ENCODE results near the gene SNAPIN.
A peak's percentile ranks its signal among the peaks of the same experiment; 100 is the strongest.

Gene SNAPIN

DNA sequence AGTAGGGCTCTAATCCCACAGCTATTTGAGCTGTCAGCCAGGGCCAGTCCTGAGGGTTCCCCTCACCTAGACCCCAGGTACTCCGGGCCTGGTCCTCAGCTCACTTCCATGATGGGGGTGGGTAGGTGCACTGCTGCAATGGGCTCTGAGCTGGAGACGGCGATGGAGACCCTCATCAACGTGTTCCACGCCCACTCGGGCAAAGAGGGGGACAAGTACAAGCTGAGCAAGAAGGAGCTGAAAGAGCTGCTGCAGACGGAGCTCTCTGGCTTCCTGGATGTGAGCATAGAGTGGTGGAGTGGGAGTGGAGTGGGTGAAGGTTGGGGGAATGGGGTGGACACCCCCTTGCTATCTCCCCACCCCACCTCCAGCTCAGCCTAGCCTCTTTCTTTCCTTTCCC lies 28.1 kb upstream of the SNAPIN start:
- H3K4me3 ChIP-seq (replicated peaks; ENCODE audit: low read depth, low read length), result no peak overlapping the region
- DNase-seq (ENCODE audit: low read depth), result no peak
- TF ChIP-seq, protein P1, sequence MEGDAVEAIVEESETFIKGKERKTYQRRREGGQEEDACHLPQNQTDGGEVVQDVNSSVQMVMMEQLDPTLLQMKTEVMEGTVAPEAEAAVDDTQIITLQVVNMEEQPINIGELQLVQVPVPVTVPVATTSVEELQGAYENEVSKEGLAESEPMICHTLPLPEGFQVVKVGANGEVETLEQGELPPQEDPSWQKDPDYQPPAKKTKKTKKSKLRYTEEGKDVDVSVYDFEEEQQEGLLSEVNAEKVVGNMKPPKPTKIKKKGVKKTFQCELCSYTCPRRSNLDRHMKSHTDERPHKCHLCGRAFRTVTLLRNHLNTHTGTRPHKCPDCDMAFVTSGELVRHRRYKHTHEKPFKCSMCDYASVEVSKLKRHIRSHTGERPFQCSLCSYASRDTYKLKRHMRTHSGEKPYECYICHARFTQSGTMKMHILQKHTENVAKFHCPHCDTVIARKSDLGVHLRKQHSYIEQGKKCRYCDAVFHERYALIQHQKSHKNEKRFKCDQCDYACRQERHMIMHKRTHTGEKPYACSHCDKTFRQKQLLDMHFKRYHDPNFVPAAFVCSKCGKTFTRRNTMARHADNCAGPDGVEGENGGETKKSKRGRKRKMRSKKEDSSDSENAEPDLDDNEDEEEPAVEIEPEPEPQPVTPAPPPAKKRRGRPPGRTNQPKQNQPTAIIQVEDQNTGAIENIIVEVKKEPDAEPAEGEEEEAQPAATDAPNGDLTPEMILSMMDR (IDR thresholded peaks at IDR 0.05; ENCODE audit: low read length, missing control alignments), result no peak

- TF ChIP-seq, protein P1 (IDR thresholded peaks at IDR 0.05; ENCODE audit: low read length, missing control alignments), result no peak
- DNase-seq (ENCODE audit: low read depth), result no peak
Measured at GRCh38 chr1:153631047-153632022, 27.2 kb upstream of the SNAPIN start.

GRCh38 chr1:153633161-153633753 lies 25.2 kb upstream of the SNAPIN start:
- TF ChIP-seq, protein P1 (IDR thresholded peaks at IDR 0.05; ENCODE audit: low read length, missing control alignments), result no peak
- DNase-seq (ENCODE audit: low read depth), result no peak
- peak overlapping the region; percentile 100 for H3K4me3 ChIP-seq (replicated peaks; ENCODE audit: low read depth, low read length)

More at GRCh38 chr1:153631047-153632022, 27.2 kb upstream of the SNAPIN start:
- no peak overlapping the region for H3K4me3 ChIP-seq (replicated peaks; ENCODE audit: low read depth, low read length)

GRCh38 chr1:153633754-153634665 lies 24.5 kb upstream of the SNAPIN start, which contains the start of gene CHTOP:
CHTOP (plus strand) TSS chr1:153634066; CDS start chr1:153636589, 2,523 bp downstream.
- peak within 1 kb of the TSS; percentile 100 for H3K4me3 ChIP-seq (replicated peaks; ENCODE audit: low read depth, low read length)
- peak; percentile 99 for DNase-seq (ENCODE audit: low read depth)
- TF ChIP-seq, protein P1 (IDR thresholded peaks at IDR 0.05; ENCODE audit: low read length, missing control alignments), result no peak

GRCh38 chr1:153635872-153636271 lies 22.6 kb upstream of the SNAPIN start:
- TF ChIP-seq, protein P1 (IDR thresholded peaks at IDR 0.05; ENCODE audit: low read length, missing control alignments), result no peak
- peak overlapping the region; percentile 100 for H3K4me3 ChIP-seq (replicated peaks; ENCODE audit: low read depth, low read length)
- no peak for DNase-seq (ENCODE audit: low read depth)

DNA sequence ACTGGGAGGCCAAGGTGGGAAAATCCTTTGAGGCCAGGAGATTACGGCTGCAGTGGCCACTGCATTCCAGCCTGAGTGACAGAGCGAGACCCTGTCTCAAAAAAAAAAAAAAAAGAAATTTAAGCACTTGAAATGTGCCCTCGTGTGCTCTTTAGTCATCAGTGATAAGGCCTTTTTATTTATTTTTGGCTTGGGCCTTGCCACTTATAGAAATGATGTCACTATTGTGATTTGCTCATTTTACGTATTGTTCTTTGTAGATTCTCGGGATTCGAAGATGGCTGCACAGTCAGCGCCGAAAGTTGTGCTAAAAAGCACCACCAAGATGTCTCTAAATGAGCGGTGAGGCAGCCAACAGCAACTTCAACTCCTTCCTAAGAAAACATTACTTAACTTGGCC lies 22.2 kb upstream of the SNAPIN start:
- DNase-seq (ENCODE audit: low read depth), result no peak
- TF ChIP-seq, protein P1 (IDR thresholded peaks at IDR 0.05; ENCODE audit: low read length, missing control alignments), result no peak

More for the DNA sequence above, 22.2 kb upstream of the SNAPIN start:
- no peak overlapping the region for H3K4me3 ChIP-seq (replicated peaks; ENCODE audit: low read depth, low read length)
